Type B pancreatic cell (in vitro differentiated cells): ENCODE results near the gene SP100. TPM values are rescaled to one million over a fixed set of nuclear protein-coding genes. Genes with fewer than 3 reads are reported as not detected.

Source experiments
- DNase-seq: peaks from one replicate; pipeline ENCODE4 v3.0.0; 2021; ENCODE audit warnings: mixed read lengths; ENCODE audit not compliant: unreplicated experiment; ENCODE audit errors: extremely low spot score
- H3K27ac Mint-ChIP-seq: 2 replicates; pipeline ENCODE4 v1.8.0; 2021; ENCODE audit warnings: mild to moderate bottlenecking, mixed read lengths
- H3K27me3 Mint-ChIP-seq: 2 replicates; pipeline ENCODE4 v1.8.0; 2021; ENCODE audit warnings: mixed read lengths
- H3K36me3 Mint-ChIP-seq: 2 replicates; pipeline ENCODE4 v1.8.0; 2021; ENCODE audit warnings: mixed read lengths
- H3K4me1 Mint-ChIP-seq: one replicate; pipeline ENCODE4 v1.8.0; 2021; ENCODE audit warnings: mixed read lengths; ENCODE audit not compliant: unreplicated experiment
- H3K4me3 Mint-ChIP-seq: 2 replicates; pipeline ENCODE4 v1.8.0; 2021; ENCODE audit warnings: mild to moderate bottlenecking, mixed read lengths
- H3K9me3 Mint-ChIP-seq: 2 replicates; pipeline ENCODE4 v1.8.0; 2021; ENCODE audit warnings: mixed read lengths
- total RNA-seq: library from RNA; stranded (reverse); gene quantifications from 2 replicates; pipeline ENCODE4 v1.2.1, GENCODE V29; 2021; ENCODE audit warnings: low replicate concordance
- TF ChIP-seq, protein P1 (sequence below): fragments of 200-600 bp; sonication (generic); conservative IDR thresholded peaks from 2 replicates; pipeline ENCODE4 v1.5.0; 2021; ENCODE audit warnings: antibody characterized with exemption, mild to moderate bottlenecking

The SP100 gene
- total RNA-seq, 1 donor from 2014 or later = 21.7 TPM

DNA sequence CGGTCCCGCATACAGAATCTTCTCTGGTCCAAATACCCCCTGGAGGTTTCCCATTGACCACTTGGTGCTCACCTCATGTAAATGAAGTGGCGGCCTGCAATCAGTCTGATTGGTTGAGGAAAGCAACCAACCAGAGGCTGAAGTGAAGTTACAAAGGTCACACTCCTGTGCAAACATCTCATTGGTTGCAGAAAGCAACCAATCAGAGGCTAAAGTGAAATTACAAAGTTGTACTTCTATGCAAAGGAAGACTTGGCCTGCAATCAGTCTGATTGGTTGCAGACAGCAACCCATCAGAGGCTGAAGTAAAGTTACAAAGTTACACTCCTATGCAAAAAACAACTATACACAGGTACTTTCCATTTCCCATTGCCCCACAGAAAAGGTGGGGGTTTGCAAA, 2.5 kb upstream of the SP100 start:
- Mint-ChIP-seq H3K36me3 (no peaks in the 10 kb centered on the region), H3K9me3 (no peaks in the 10 kb centered on the region), H3K4me3 (peak overlapping the region; percentile 47), H3K27me3 (peaks cover 33% of the 10 kb centered on the region), H3K4me1 (no peaks in the 10 kb centered on the region), H3K27ac (no peak overlapping the region)
- no peak for DNase-seq
- TF ChIP-seq, protein P1, sequence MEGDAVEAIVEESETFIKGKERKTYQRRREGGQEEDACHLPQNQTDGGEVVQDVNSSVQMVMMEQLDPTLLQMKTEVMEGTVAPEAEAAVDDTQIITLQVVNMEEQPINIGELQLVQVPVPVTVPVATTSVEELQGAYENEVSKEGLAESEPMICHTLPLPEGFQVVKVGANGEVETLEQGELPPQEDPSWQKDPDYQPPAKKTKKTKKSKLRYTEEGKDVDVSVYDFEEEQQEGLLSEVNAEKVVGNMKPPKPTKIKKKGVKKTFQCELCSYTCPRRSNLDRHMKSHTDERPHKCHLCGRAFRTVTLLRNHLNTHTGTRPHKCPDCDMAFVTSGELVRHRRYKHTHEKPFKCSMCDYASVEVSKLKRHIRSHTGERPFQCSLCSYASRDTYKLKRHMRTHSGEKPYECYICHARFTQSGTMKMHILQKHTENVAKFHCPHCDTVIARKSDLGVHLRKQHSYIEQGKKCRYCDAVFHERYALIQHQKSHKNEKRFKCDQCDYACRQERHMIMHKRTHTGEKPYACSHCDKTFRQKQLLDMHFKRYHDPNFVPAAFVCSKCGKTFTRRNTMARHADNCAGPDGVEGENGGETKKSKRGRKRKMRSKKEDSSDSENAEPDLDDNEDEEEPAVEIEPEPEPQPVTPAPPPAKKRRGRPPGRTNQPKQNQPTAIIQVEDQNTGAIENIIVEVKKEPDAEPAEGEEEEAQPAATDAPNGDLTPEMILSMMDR = no peak

GRCh38 chr2:230414302-230414701, 1.7 kb upstream of the SP100 start:
- Mint-ChIP-seq H3K4me1 (no peaks in the 10 kb centered on the region), H3K9me3 (no peaks in the 10 kb centered on the region), H3K27me3 (peaks cover 28% of the 10 kb centered on the region), H3K36me3 (no peaks in the 10 kb centered on the region), H3K4me3 (peak overlapping the region; percentile 58), H3K27ac (peak overlapping the region; percentile 70)
- TF ChIP-seq, protein P1 = no peak
- DNase-seq = no peak

- H3K9me3 Mint-ChIP-seq = no peaks in the 10 kb centered on the region
- H3K4me1 Mint-ChIP-seq = no peaks in the 10 kb centered on the region
- no peak for DNase-seq
- TF ChIP-seq, protein P1 = no peak
- H3K36me3 Mint-ChIP-seq = no peaks in the 10 kb centered on the region
- H3K27me3 Mint-ChIP-seq = peaks cover 3% of the 10 kb centered on the region
- peak overlapping the region; percentile 79 for H3K4me3 Mint-ChIP-seq
- H3K27ac Mint-ChIP-seq = no peak overlapping the region
Observed at GRCh38 chr2:230417436-230417835, 1.4 kb downstream of the SP100 start.

GRCh38 chr2:230418341-230419016, 2.5 kb downstream of the SP100 start:
- H3K27me3 Mint-ChIP-seq = no peaks in the 10 kb centered on the region
- no peak for DNase-seq
- no peaks in the 10 kb centered on the region for H3K36me3 Mint-ChIP-seq
- peak overlapping the region; percentile 50 for H3K4me3 Mint-ChIP-seq
- TF ChIP-seq, protein P1 = no peak
- no peaks in the 10 kb centered on the region for H3K9me3 Mint-ChIP-seq
- H3K27ac Mint-ChIP-seq = peak overlapping the region; percentile 39
- H3K4me1 Mint-ChIP-seq = no peaks in the 10 kb centered on the region

DNA sequence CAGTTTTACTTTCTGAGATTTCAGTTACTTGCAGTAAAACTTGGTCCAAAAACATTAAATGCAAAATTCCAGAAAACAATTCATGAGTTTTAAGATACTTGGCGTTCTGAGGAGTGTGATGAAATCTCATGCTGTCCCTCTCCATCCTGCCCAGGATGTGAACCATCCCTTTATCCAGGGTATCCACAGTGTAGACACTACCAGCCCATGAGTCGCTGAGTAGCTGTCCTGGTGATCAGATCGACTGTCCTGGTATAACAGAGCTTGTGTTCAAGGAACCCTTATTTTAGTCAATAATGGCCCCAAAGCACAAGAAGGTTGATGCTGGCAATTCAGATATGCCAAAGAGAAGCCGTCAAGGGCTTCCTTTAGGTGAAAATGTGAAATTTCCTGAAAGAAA, 3.2 kb downstream of the SP100 start:
- no peaks in the 10 kb centered on the region for H3K36me3 Mint-ChIP-seq
- no peak overlapping the region for H3K4me3 Mint-ChIP-seq
- peaks cover 3% of the 10 kb centered on the region for H3K9me3 Mint-ChIP-seq
- no peaks in the 10 kb centered on the region for H3K4me1 Mint-ChIP-seq
- H3K27me3 Mint-ChIP-seq = no peaks in the 10 kb centered on the region
- no peak for DNase-seq
- TF ChIP-seq, protein P1 = no peak
- H3K27ac Mint-ChIP-seq = no peak overlapping the region
